Glutamatergic neuron (in vitro differentiated cells): Measurements from ENCODE around the gene KMT5B. TPM values are rescaled to one million over a fixed set of nuclear protein-coding genes. Genes with fewer than 3 reads are reported as not detected.

Source experiments
- DNase-seq: peaks from one replicate; pipeline ENCODE4 v3.0.0; 2022
- H3K27ac Mint-ChIP-seq: one replicate; pipeline ENCODE4 v1.8.0; 2020; ENCODE audit warnings: mild to moderate bottlenecking, mixed read lengths, inconsistent platforms; ENCODE audit not compliant: unreplicated experiment
- H3K27me3 Mint-ChIP-seq: one replicate; pipeline ENCODE4 v1.8.0; 2020; ENCODE audit warnings: mild to moderate bottlenecking, moderate library complexity, mixed read lengths, inconsistent platforms; ENCODE audit not compliant: unreplicated experiment
- H3K36me3 Mint-ChIP-seq: one replicate; pipeline ENCODE4 v1.8.0; 2020; ENCODE audit warnings: mild to moderate bottlenecking, mixed read lengths, inconsistent platforms; ENCODE audit not compliant: unreplicated experiment
- H3K4me1 Mint-ChIP-seq: one replicate; pipeline ENCODE4 v1.8.0; 2020; ENCODE audit warnings: mild to moderate bottlenecking, low read depth, mixed read lengths, inconsistent platforms; ENCODE audit not compliant: unreplicated experiment
- H3K4me3 Mint-ChIP-seq: one replicate; pipeline ENCODE4 v1.8.0; 2020; ENCODE audit warnings: mild to moderate bottlenecking, mixed read lengths, inconsistent platforms; ENCODE audit not compliant: unreplicated experiment
- H3K9me3 Mint-ChIP-seq: one replicate; pipeline ENCODE4 v1.8.0; 2020; ENCODE audit warnings: mild to moderate bottlenecking, moderate library complexity, mixed read lengths, inconsistent platforms; ENCODE audit not compliant: unreplicated experiment
- total RNA-seq: library from RNA; stranded (reverse); fragmentation: NEBNext Ultra II Directional; extraction: Animal tissue kit (Norgen Biotek cat#: 25700); gene quantifications from one replicate; pipeline ENCODE4 v1.2.1, GENCODE V29; 2021; ENCODE audit not compliant: unreplicated experiment
- TF ChIP-seq, protein P1 (sequence below): fragments of 200-600 bp; sonication (generic); IDR thresholded peaks from one replicate; pipeline ENCODE4 v1.5.0; 2021; ENCODE audit not compliant: partially characterized antibody, unreplicated experiment

The KMT5B gene
- total RNA-seq, 1 donor from 2014 or later, result 77.4 TPM

DNA sequence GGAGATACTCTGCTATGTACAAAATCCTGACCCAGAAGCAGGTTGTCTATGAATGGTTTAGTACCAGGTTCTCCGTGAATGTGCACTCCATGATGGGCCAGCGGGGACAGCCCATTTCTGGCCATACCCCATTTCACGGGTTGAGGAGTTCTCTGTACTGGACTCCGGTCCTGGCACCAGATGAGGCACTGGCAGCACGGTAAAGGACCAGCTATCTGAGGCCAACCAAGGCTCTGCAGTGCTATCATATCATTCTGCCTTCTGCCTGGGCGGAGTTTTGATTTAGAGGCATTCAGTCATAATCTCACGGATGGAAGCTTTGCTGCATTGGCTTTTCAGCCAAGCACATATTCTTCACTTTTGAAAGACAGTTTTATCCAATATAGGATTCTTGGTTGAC lies 18.5 kb upstream of the KMT5B start:
- Mint-ChIP-seq H3K4me3 (no peak overlapping the region), H3K27ac (no peak overlapping the region), H3K27me3 (no peaks in the 10 kb centered on the region), H3K36me3 (peaks cover 2% of the 10 kb centered on the region), H3K9me3 (peaks cover 3% of the 10 kb centered on the region), H3K4me1 (no peaks in the 10 kb centered on the region)
- no peak for DNase-seq
- TF ChIP-seq, protein P1, sequence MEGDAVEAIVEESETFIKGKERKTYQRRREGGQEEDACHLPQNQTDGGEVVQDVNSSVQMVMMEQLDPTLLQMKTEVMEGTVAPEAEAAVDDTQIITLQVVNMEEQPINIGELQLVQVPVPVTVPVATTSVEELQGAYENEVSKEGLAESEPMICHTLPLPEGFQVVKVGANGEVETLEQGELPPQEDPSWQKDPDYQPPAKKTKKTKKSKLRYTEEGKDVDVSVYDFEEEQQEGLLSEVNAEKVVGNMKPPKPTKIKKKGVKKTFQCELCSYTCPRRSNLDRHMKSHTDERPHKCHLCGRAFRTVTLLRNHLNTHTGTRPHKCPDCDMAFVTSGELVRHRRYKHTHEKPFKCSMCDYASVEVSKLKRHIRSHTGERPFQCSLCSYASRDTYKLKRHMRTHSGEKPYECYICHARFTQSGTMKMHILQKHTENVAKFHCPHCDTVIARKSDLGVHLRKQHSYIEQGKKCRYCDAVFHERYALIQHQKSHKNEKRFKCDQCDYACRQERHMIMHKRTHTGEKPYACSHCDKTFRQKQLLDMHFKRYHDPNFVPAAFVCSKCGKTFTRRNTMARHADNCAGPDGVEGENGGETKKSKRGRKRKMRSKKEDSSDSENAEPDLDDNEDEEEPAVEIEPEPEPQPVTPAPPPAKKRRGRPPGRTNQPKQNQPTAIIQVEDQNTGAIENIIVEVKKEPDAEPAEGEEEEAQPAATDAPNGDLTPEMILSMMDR, result no peak

DNA sequence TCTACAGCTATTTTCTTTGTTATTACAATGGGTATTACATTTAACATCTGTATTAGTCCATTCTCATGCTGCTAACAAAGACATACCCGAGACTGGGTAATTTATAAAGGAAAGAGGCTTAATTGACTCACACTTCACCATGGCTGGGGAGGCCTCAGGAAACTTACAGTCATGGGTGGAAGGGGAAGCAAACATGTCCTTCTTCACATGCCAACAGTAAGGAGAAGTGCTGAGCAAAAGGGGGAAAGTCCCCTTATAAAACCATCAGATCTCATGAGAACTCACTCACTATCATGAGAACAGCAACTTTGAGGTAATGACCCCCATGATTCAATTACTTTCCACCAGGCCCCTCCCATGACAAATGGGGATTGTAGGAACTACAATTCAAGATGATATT lies 16.5 kb upstream of the KMT5B start:
- peaks cover 6% of the 10 kb centered on the region for H3K9me3 Mint-ChIP-seq
- H3K36me3 Mint-ChIP-seq, result peaks cover 15% of the 10 kb centered on the region
- no peak for DNase-seq
- no peaks in the 10 kb centered on the region for H3K4me1 Mint-ChIP-seq
- TF ChIP-seq, protein P1, result no peak
- H3K27ac Mint-ChIP-seq, result no peak overlapping the region
- H3K27me3 Mint-ChIP-seq, result peaks cover 2% of the 10 kb centered on the region
- H3K4me3 Mint-ChIP-seq, result no peak overlapping the region

DNA sequence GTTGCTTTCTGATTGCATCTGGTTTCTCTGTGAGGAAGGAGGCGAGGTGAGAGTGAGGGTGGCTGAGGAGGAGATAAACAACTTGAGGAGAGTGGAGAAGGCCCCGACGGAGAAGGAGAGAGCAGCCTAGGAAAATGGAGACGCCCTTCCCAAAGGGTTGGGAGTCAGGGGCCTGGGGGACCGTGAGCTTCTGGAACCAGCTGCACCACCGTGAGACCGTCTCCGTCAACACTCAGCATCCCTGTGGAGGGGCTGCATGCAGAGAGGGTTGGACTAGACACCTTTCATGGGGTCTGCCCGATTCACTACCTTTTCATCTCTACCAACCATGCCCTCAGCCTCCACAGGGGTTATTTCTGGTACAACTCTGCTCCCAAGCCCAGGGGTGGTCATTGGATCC lies 13.3 kb upstream of the KMT5B start:
- Mint-ChIP-seq H3K27ac (no peak overlapping the region), H3K36me3 (peaks cover 15% of the 10 kb centered on the region), H3K4me1 (no peaks in the 10 kb centered on the region), H3K4me3 (no peak overlapping the region), H3K9me3 (peaks cover 6% of the 10 kb centered on the region), H3K27me3 (peaks cover 2% of the 10 kb centered on the region)
- TF ChIP-seq, protein P1, result no peak
- DNase-seq, result no peak

DNA sequence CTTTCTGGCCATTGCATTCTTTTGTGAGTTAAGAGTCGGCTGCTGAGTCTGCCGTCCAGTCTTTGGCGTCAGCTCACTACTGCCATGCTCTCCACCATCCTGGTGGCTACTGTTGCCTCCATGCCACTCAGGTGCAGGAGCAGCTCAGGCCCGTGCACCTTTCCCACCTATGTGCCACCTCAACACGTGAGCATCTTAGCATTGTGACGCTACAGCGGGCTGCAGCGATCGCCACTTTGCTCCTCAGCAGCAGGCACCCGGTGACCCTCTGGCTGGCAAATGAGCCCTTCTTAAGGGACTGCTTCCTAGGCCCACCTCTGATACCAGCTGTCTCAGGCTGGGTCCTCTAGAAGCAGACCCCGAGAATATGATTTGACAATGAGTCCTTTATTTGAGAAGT lies 11.5 kb upstream of the KMT5B start:
- H3K9me3 Mint-ChIP-seq, result peaks cover 6% of the 10 kb centered on the region
- peaks cover 15% of the 10 kb centered on the region for H3K36me3 Mint-ChIP-seq
- H3K4me1 Mint-ChIP-seq, result no peaks in the 10 kb centered on the region
- peaks cover 2% of the 10 kb centered on the region for H3K27me3 Mint-ChIP-seq
- DNase-seq, result no peak
- TF ChIP-seq, protein P1, result no peak
- H3K27ac Mint-ChIP-seq, result no peak overlapping the region
- H3K4me3 Mint-ChIP-seq, result no peak overlapping the region

DNA sequence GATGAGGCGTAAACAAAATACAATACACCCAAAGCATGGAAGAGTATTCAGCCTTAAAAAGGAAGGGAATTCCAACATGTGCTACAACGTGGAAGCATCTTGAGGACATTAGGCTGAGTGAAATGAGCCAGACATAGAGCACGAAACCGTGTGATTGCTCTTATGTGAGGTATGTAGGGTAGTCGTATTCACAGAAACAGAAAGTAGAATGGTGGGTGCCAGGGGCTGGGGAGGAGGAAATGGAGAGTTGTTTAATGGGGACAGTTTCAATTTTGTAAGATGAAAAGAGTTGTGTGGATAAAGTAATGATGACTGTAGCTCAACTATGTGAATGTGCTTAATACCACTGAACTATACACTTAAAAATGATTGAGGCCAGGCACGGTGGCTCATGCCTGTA lies 10.2 kb upstream of the KMT5B start:
- peaks cover 15% of the 10 kb centered on the region for H3K36me3 Mint-ChIP-seq
- no peak overlapping the region for H3K27ac Mint-ChIP-seq
- peaks cover 2% of the 10 kb centered on the region for H3K27me3 Mint-ChIP-seq
- no peak overlapping the region for H3K4me3 Mint-ChIP-seq
- no peak for DNase-seq
- H3K4me1 Mint-ChIP-seq, result no peaks in the 10 kb centered on the region
- TF ChIP-seq, protein P1, result no peak
- peaks cover 3% of the 10 kb centered on the region for H3K9me3 Mint-ChIP-seq
